A673 (cell line): ENCODE results near the gene S100A4.

Experiments used
- CTCF ChIP-seq: fragments of 300-800, 200-600 bp; sonication (generic); conservative IDR thresholded peaks from 2 replicates; pipeline ENCODE4 v1.5.1; 2017; ENCODE audit warnings: low read depth, mild to moderate bottlenecking, antibody characterized with exemption, low read length, moderate library complexity, mixed read lengths
- EZH2 ChIP-seq: fragments of 200-600 bp; sonication (generic); IDR thresholded peaks from 2 replicates; pipeline ENCODE4 v1.6.1; 2017; ENCODE audit warnings: borderline replicate concordance, low read depth, mild to moderate bottlenecking, mixed read lengths, antibody characterized with exemption, low read length; ENCODE audit not compliant: poor library complexity, severe bottlenecking

GRCh38 chr1:153577624-153578051 lies 32.0 kb upstream of the S100A4 start:
- TF ChIP-seq CTCF (no peak), EZH2 (no peak)
